ENCODE measurements around the gene PITPNM1. TPM values are rescaled to one million over a fixed set of nuclear protein-coding genes. Genes with fewer than 3 reads are reported as not detected.
"Not testable (repeated sequence)": the region's sequence is repeated elsewhere in the genome, so short reads cannot be mapped to it uniquely, and the experiment has no call there.

Gene PITPNM1
- total RNA-seq, 2 donors from 2014 or later = 89.3 to 91.4 TPM

GRCh38 chr11:67468056-67468455, 37.1 kb downstream of the PITPNM1 start:
- H3K9me3 ChIP-seq = no peaks in the 10 kb centered on the region
- no peaks in the 10 kb centered on the region for H3K27me3 ChIP-seq
- intact Hi-C loops (cut with DNase I) = no loop called here
- H3K36me3 ChIP-seq = no peaks in the 10 kb centered on the region
- peak overlapping the region; percentile 97 for H3K4me3 ChIP-seq
- H3K9ac ChIP-seq (ENCODE audit: low read depth in 2 of 2, low read length in 2 of 2) = peak overlapping the region; percentile 75 to 94
- peaks cover 18% of the 10 kb centered on the region for H3K4me1 ChIP-seq
- DNase-seq = peak; percentile 87
- H3K27ac ChIP-seq = peak overlapping the region; percentile 90
- no peak for TF ChIP-seq CTCF (IDR thresholded peaks at IDR 0.05)

GRCh38 chr11:67466962-67467771, 38.0 kb downstream of the PITPNM1 start:
- H3K36me3 ChIP-seq = no peaks in the 10 kb centered on the region
- H3K27ac ChIP-seq = peak overlapping the region; percentile 90
- intact Hi-C loops (cut with DNase I) = no loop called here
- H3K9ac ChIP-seq (ENCODE audit: low read depth in 2 of 2, low read length in 2 of 2) = peak overlapping the region in 1 of 2 donors; percentile 94
- H3K27me3 ChIP-seq = no peaks in the 10 kb centered on the region
- no peaks in the 10 kb centered on the region for H3K9me3 ChIP-seq
- peaks cover 18% of the 10 kb centered on the region for H3K4me1 ChIP-seq
- H3K4me3 ChIP-seq = no peak overlapping the region
- no peak for TF ChIP-seq CTCF (IDR thresholded peaks at IDR 0.05)
- no peak for DNase-seq

- H3K27me3 ChIP-seq = no peaks in the 10 kb centered on the region
- no peak for DNase-seq
- peak overlapping the region; percentile 15 for H3K27ac ChIP-seq
- H3K36me3 ChIP-seq = no peaks in the 10 kb centered on the region
- no peaks in the 10 kb centered on the region for H3K9me3 ChIP-seq
- H3K4me3 ChIP-seq = no peak overlapping the region
- intact Hi-C loops (cut with DNase I) = no loop called here
- TF ChIP-seq CTCF (IDR thresholded peaks at IDR 0.05) = no peak
- peak overlapping the region in 1 of 2 donors; percentile 40 for H3K9ac ChIP-seq (ENCODE audit: low read depth in 2 of 2, low read length in 2 of 2)
- peaks cover 18% of the 10 kb centered on the region for H3K4me1 ChIP-seq
Observed at GRCh38 chr11:67466367-67466766, 38.8 kb downstream of the PITPNM1 start.

DNA sequence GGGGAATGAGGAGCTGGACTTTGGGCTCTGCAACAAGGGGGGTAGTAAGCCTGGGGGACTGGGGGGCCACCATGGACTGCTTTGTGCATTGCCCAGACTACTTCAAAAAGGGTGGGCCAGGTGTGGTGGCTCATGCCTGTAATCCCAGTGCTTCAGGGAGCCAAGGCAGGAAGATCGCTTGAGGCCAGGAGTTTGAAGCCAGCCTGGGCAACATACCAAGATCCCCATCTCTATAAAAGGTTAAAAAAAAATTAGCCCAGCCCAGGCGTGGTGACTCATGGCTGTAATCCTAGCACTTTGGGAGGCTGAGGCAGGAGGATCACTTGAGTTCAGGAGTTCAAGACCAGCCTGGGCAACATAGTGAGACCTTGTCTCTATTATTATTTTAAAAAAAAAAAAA, 39.6 kb downstream of the PITPNM1 start:
- peak overlapping the region; percentile 63 for H3K4me3 ChIP-seq
- H3K9ac ChIP-seq (ENCODE audit: low read depth in 2 of 2, low read length in 2 of 2) = peak overlapping the region in 1 of 2 donors; percentile 64
- peak; percentile 44 for DNase-seq
- H3K4me1 ChIP-seq = peaks cover 18% of the 10 kb centered on the region
- H3K9me3 ChIP-seq; H3K36me3 ChIP-seq; H3K27me3 ChIP-seq; intact Hi-C loops (cut with DNase I): not testable (repeated sequence)
- H3K27ac ChIP-seq = peak overlapping the region; percentile 94

DNA sequence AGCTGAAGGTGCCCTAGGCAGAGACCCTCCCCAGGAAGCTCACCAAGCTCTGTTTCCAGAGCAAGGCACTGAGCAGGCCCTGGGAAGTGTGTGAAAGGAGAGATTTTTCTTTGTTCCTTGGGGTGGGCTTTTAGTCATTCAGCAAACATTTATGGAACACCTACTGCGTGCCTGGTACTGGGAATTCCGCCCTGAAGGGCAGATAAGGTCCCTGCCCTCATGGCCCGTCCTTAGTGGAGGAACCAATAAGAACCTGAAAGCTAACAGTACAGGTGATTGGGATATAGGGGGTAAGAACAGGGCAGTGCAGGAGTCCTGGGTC, 40.0 kb downstream of the PITPNM1 start:
- Histone ChIP-seq H3K9me3 (no peaks in the 10 kb centered on the region), H3K36me3 (no peaks in the 10 kb centered on the region), H3K9ac (ENCODE audit: low read depth in 2 of 2, low read length in 2 of 2) (peak overlapping the region; percentile 64 to 72), H3K27ac (peak overlapping the region; percentile 94), H3K4me3 (peak overlapping the region; percentile 63), H3K4me1 (peaks cover 18% of the 10 kb centered on the region), H3K27me3 (no peaks in the 10 kb centered on the region)
- DNase-seq = peak; percentile 37
- intact Hi-C loops (cut with DNase I) = no loop called here
- TF ChIP-seq CTCF (IDR thresholded peaks at IDR 0.05) = no peak

All from colonic mucosa (tissue), 4 donors.